ENCODE results near the gene CTSW.

Gene CTSW

DNA sequence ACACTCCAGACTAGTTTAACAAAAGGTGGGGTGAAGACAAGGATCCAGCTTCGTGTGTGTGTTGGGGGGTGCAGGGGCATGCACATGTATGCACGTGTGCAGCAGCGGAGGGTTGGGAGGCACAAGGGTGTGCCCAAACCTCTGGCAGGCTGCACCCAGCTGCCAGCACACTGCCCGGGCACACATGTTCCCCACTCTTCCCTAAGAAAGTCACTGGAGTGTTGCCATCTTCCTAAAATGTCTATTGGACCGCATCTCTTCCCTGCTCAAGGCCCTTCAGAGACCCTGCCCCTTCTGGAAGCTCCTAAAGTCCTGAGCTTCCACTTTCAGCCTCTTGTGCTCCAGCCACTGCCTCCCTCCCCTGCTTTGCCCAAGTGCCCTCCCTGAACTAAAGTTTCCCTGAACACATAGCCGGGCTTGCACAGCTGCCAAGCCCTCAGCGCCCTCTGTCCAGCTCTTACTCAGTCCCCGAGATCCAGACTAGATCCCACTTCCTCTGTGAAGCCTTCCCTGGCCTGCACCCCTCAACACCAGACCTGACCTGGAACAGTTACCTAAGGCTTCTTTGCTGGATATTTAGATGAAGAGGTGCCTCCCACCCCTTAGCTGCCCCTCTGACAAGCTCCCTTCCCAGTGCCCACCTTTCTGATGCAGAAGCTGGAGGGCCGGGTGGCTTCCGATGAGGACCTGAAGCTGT lies 27.7 kb upstream of the CTSW start:
- H3K27ac Mint-ChIP-seq: peak overlapping the region; percentile 51
- no peak overlapping the region for H3K4me3 Mint-ChIP-seq
- CTCF ChIA-PET: interaction anchor here (0.6 to 1.7 kb wide), 12 partner anchors 8 to 178 kb away, joined by 3 to 5 read pairs (median 3); partner anchors contain the start of gene MUS81
- DNase-seq: no peak
- H3K27me3 Mint-ChIP-seq: peaks cover 8% of the 10 kb centered on the region
- peaks cover 39% of the 10 kb centered on the region for H3K4me1 Mint-ChIP-seq
- peaks cover 57% of the 10 kb centered on the region for H3K36me3 Mint-ChIP-seq
- peaks cover 6% of the 10 kb centered on the region for H3K9me3 Mint-ChIP-seq

GRCh38 chr11:65852508-65853245 lies 27.0 kb upstream of the CTSW start:
- no peak overlapping the region for H3K27ac Mint-ChIP-seq
- peaks cover 39% of the 10 kb centered on the region for H3K4me1 Mint-ChIP-seq
- peaks cover 6% of the 10 kb centered on the region for H3K9me3 Mint-ChIP-seq
- no peak for DNase-seq
- peaks cover 6% of the 10 kb centered on the region for H3K27me3 Mint-ChIP-seq
- CTCF ChIA-PET: interaction anchor here (0.7 to 2.0 kb wide), 6 partner anchors 9 to 72 kb away, joined by 3 to 5 read pairs (median 4); partner anchors contain the start of gene AP5B1
- H3K36me3 Mint-ChIP-seq: peaks cover 57% of the 10 kb centered on the region
- H3K4me3 Mint-ChIP-seq: no peak overlapping the region

DNA sequence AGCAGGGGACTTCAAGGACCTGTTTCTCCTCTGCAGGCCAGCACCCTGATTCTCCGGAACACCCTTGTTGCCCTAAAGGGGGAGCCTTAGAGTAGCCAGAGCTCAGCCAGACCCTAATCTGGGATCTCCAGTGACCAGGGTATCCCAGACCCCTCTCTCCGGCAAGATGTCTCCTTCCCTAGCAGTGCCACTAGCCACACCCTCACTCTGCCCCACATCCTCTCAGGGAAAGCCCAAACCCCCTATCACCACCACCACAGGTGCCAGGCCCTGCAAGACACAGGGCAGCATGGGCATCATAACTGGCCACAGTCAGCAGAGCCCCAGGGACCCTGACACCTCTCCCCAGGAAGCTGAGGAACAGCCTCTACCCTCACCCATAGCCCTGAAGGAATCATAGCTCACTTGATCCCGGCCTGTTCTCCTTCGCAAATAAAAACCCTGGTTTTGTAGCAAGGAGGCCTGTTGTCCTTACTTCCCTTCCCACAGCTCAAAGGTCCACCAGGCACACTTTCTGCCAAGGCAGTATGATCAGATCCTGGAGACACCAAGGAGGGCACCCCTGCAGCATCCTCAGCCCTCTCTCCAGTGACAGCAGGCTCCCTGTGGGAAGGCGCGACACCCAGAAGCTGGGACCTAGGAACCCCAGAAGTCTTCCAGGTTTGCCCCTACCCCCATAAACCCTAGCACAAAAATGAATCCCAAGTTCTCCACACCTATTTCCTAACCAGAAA lies 26.2 kb upstream of the CTSW start:
- H3K36me3 Mint-ChIP-seq: peaks cover 57% of the 10 kb centered on the region
- CTCF ChIA-PET: interaction anchor here (1.7 to 2.0 kb wide), 2 partner anchors 11 to 73 kb away, joined by 5 read pairs; partner anchors contain the start of gene AP5B1
- DNase-seq: no peak
- H3K9me3 Mint-ChIP-seq: peaks cover 6% of the 10 kb centered on the region
- peak overlapping the region; percentile 80 for H3K27ac Mint-ChIP-seq
- H3K4me1 Mint-ChIP-seq: peaks cover 42% of the 10 kb centered on the region
- no peaks in the 10 kb centered on the region for H3K27me3 Mint-ChIP-seq
- no peak overlapping the region for H3K4me3 Mint-ChIP-seq

DNA sequence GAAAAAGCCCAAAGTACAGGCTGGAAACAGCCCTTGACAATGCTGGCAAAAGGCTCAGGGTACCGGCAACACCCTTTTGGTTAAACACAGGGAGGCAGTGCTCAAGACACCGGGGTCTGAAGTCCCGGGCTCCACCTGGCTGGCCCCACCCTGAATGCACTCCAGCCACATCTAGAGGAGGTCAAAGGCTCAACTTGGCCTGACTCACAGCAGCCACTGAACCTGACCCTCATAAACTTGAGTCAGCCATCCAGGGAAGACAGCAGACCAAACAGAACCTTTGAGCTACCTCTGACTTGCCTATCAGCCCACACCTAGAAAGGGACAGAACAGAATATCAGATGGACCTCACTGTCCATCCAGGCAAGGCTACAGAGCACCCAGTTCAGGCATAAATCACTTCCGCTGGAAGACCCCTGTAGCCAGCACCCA lies 25.5 kb upstream of the CTSW start:
- Mint-ChIP-seq H3K27me3 (no peaks in the 10 kb centered on the region), H3K36me3 (peaks cover 57% of the 10 kb centered on the region), H3K4me3 (peak overlapping the region; percentile 13), H3K27ac (no peak overlapping the region), H3K4me1 (peaks cover 45% of the 10 kb centered on the region), H3K9me3 (peaks cover 6% of the 10 kb centered on the region)
- CTCF ChIA-PET: interaction anchor here (2.0 kb wide), 1 partner anchor 74 kb away, joined by 5 read pairs; the partner anchor contains the start of gene AP5B1
- DNase-seq: no peak

GRCh38 chr11:65854852-65855837 lies 24.5 kb upstream of the CTSW start:
- H3K4me3 Mint-ChIP-seq: peak overlapping the region; percentile 88
- H3K9me3 Mint-ChIP-seq: peaks cover 6% of the 10 kb centered on the region
- CTCF ChIA-PET: no interaction called here
- peaks cover 53% of the 10 kb centered on the region for H3K36me3 Mint-ChIP-seq
- no peak for DNase-seq
- H3K27me3 Mint-ChIP-seq: no peaks in the 10 kb centered on the region
- peak overlapping the region; percentile 88 for H3K27ac Mint-ChIP-seq
- peaks cover 47% of the 10 kb centered on the region for H3K4me1 Mint-ChIP-seq

DNA sequence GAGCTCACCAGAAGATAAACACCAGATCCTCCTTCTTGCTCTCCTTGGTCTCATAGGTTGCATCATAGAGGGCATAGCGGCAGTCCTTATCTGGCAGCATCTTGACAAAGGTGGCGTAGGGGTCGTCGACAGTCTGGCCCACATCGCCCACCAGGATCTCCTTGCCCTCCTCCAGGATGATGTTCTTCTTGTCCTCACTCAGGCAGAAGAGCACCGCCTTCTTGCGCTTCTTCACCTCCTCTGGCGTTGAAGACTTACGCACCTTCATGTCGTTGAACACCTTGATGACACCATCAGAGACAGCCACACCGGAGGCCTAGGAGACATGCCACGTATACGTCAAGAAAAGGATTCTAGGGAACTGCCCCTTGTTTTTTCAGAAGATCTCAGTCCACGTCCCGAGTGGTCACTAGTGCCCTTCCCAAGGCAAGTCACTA lies 23.7 kb upstream of the CTSW start:
- Mint-ChIP-seq H3K4me1 (peaks cover 49% of the 10 kb centered on the region), H3K36me3 (peaks cover 53% of the 10 kb centered on the region), H3K4me3 (peak overlapping the region; percentile 88), H3K27me3 (no peaks in the 10 kb centered on the region), H3K9me3 (peaks cover 6% of the 10 kb centered on the region), H3K27ac (peak overlapping the region; percentile 88)
- DNase-seq: no peak
- CTCF ChIA-PET: no interaction called here

DNA sequence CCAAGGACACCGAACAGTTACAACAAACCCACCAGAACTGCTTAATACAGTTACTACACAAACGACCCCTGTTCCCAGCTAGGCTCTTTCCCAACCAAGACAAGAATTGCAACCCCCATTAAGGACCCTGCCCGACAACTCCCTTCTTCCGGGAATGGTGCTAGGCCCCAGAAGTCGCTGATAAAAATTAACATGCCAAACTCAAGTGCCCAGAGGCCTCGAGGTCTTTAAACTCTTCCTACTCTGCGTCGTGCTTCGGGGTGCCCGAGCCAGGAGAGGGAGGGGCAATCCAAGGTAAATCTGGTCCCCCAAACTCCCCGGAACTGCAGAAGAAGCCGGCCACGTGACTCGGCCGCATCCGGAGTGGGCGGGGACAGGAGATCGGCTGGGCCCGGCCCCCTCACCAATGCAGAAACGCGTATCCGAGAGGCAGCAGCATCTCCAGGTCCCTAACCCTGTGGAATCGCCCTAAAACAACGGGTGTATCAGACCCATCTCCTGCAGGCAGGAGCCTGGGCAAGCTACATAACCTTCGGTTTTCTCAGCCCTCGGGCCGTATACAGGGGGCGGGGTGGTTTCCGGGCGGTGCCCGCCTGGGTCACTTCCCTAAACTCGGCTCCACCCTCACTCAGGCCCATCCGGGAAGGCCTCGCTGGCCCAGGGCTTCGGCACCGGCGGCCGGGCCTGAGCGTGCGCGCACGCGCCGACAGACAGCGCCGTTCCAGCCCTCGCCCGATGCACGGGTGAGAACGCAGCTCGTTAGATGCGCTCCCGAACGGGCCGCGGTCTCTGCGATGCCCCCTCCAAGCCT lies 22.7 kb upstream of the CTSW start:
- CTCF ChIA-PET: interaction anchor here (5.6 kb wide), 1 partner anchor 31 kb away, joined by 107 read pairs; the partner anchor contains the start of genes CCDC85B and FIBP
- peaks cover 47% of the 10 kb centered on the region for H3K36me3 Mint-ChIP-seq
- peaks cover 1% of the 10 kb centered on the region for H3K9me3 Mint-ChIP-seq
- peak; percentile 93 for DNase-seq
- peak overlapping the region; percentile 88 for H3K4me3 Mint-ChIP-seq
- H3K27me3 Mint-ChIP-seq: no peaks in the 10 kb centered on the region
- peaks cover 56% of the 10 kb centered on the region for H3K4me1 Mint-ChIP-seq
- peak overlapping the region; percentile 88 for H3K27ac Mint-ChIP-seq

- DNase-seq: peak; percentile 72
- Mint-ChIP-seq H3K27me3 (no peaks in the 10 kb centered on the region), H3K9me3 (no peaks in the 10 kb centered on the region), H3K4me1 (peaks cover 59% of the 10 kb centered on the region), H3K36me3 (peaks cover 43% of the 10 kb centered on the region), H3K27ac (peak overlapping the region; percentile 88), H3K4me3 (peak overlapping the region; percentile 88)
- CTCF ChIA-PET: interaction anchor here (5.6 kb wide), 1 partner anchor 31 kb away, joined by 107 read pairs; the partner anchor contains the start of genes CCDC85B and FIBP
These were observed 22.2 kb upstream of the CTSW start for GRCh38 chr11:65857500-65857852.

- DNase-seq: peak; percentile 99
- Mint-ChIP-seq H3K27ac (peak within 1 kb of the TSS; percentile 99), H3K4me1 (peaks cover 65% of the 10 kb centered on the region), H3K27me3 (no peaks in the 10 kb centered on the region), H3K36me3 (peaks cover 49% of the 10 kb centered on the region), H3K4me3 (peak within 1 kb of the TSS; percentile 94), H3K9me3 (no peaks in the 10 kb centered on the region)
- CTCF ChIA-PET: interaction anchor here (0.8 to 5.6 kb wide), 2 partner anchors 30 to 64 kb away, joined by 3 to 107 read pairs; partner anchors contain the start of genes CCDC85B and FIBP
These were observed 21.6 kb upstream of the CTSW start, which contains the start of gene CFL1 for GRCh38 chr11:65857853-65858680. CFL1 (minus strand) TSS chr11:65858180; CDS start chr11:65858099, 81 bp downstream.

DNA sequence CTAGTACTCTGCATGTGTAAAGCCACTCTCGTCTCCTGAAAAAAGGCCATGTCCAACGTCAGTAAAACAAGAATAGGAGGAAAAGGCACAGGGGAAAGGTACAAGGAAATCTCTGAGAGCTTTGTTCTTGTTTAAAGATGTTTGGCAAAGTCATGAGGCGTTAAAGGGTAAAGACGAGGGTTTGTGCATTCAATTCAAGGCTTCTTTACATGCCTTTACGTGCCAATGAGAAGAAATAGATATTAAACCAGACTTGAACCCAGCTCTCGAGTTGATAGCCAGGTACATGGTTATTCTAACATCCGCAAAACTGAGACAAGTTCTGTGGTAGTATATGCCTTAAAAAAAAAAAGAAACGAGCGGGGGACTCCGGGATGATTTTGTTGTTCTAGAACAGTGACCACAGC lies 21.0 kb upstream of the CTSW start:
- DNase-seq: no peak
- H3K4me1 Mint-ChIP-seq: peaks cover 64% of the 10 kb centered on the region
- peak overlapping the region; percentile 99 for H3K27ac Mint-ChIP-seq
- CTCF ChIA-PET: interaction anchor here (0.7 to 5.6 kb wide), 8 partner anchors 12 to 147 kb away, joined by 3 to 107 read pairs (median 6); partner anchors contain the start of genes CCDC85B, EFEMP2, FIBP and KAT5
- no peaks in the 10 kb centered on the region for H3K27me3 Mint-ChIP-seq
- H3K36me3 Mint-ChIP-seq: peaks cover 48% of the 10 kb centered on the region
- H3K9me3 Mint-ChIP-seq: no peaks in the 10 kb centered on the region
- peak overlapping the region; percentile 94 for H3K4me3 Mint-ChIP-seq

GRCh38 chr11:65859095-65859811 lies 20.4 kb upstream of the CTSW start:
- H3K27ac Mint-ChIP-seq: peak overlapping the region; percentile 99
- DNase-seq: peak; percentile 100
- H3K27me3 Mint-ChIP-seq: no peaks in the 10 kb centered on the region
- H3K9me3 Mint-ChIP-seq: no peaks in the 10 kb centered on the region
- CTCF ChIA-PET: interaction anchor here (0.7 to 5.6 kb wide), 17 partner anchors 8 to 1414 kb away, joined by 3 to 107 read pairs (median 4); partner anchors contain the start of genes BANF1, CCDC85B, EFEMP2 and EIF1AD
- H3K4me3 Mint-ChIP-seq: peak overlapping the region; percentile 94
- H3K36me3 Mint-ChIP-seq: peaks cover 46% of the 10 kb centered on the region
- peaks cover 58% of the 10 kb centered on the region for H3K4me1 Mint-ChIP-seq

Measured in activated naive CD4-positive, alpha-beta T cell treated with anti-CD3 and anti-CD28 coated beads, Interleukin-2, amount 10 ng/mL, durations not matched to agents 7 days and 5 days (primary cell).